GM23338 (cell line): ENCODE measurements around the gene AKT2. TPM values are rescaled to one million over a fixed set of nuclear protein-coding genes. Genes with fewer than 3 reads are reported as not detected.
A peak's percentile ranks its signal among the peaks of the same experiment; 100 is the strongest.

Experiments
- ATAC-seq: fragments of 200-7000 bp; cut with Tn5 transposase; 3 replicates; pipeline ENCODE4 v1.9.1; 2020
- DNase-seq: peaks from one replicate; pipeline ENCODE4 v3.0.0-alpha.2; 2015; ENCODE audit warnings: low spot score
- H2AFZ ChIP-seq: fragments of 200-600 bp; sonication (generic); 2 replicates; pipeline ENCODE4 v1.8.0; 2016; ENCODE audit warnings: antibody characterized with exemption, mild to moderate bottlenecking, moderate library complexity
- H3F3A ChIP-seq: fragments of 200-600 bp; sonication (generic); replicated peaks from 2 replicates; pipeline ENCODE4 v1.8.0; 2017; ENCODE audit warnings: antibody characterized with exemption, mixed run types, low read depth
- H3K27ac ChIP-seq: fragments of 200-600 bp; sonication (generic); 2 replicates; pipeline ENCODE4 v1.6.1; 2016; ENCODE audit warnings: low read depth
- H3K27me3 ChIP-seq: fragments of 200-600 bp; sonication (generic); 2 replicates; pipeline ENCODE4 v1.8.0; 2016; ENCODE audit warnings: mild to moderate bottlenecking, mixed run types, moderate library complexity; ENCODE audit not compliant: insufficient read depth
- H3K36me3 ChIP-seq: fragments of 200-600 bp; sonication (generic); 2 replicates; pipeline ENCODE4 v1.8.0; 2016; ENCODE audit warnings: mild to moderate bottlenecking; ENCODE audit not compliant: insufficient read depth
- H3K4me1 ChIP-seq: fragments of 200-600 bp; sonication (generic); 2 replicates; pipeline ENCODE4 v1.8.0; 2016; ENCODE audit warnings: mild to moderate bottlenecking, moderate library complexity; ENCODE audit not compliant: insufficient read depth
- H3K4me2 ChIP-seq: fragments of 200-600 bp; sonication (generic); 2 replicates; pipeline ENCODE4 v1.7.1; 2017; ENCODE audit warnings: mixed run types
- H3K4me3 ChIP-seq: fragments of 200-600 bp; sonication (generic); 2 replicates; pipeline ENCODE4 v1.6.1; 2016; ENCODE audit warnings: mixed run types
- H3K79me2 ChIP-seq: fragments of 200-600 bp; sonication (generic); replicated peaks from 2 replicates; pipeline ENCODE4 v1.8.0; 2017; ENCODE audit warnings: mild to moderate bottlenecking; ENCODE audit not compliant: insufficient read depth
- H3K9me2 ChIP-seq: fragments of 200-600 bp; sonication (generic); 2 replicates; pipeline ENCODE4 v1.8.0; 2017; ENCODE audit not compliant: insufficient read depth
- H4K20me1 ChIP-seq: fragments of 200-600 bp; sonication (generic); replicated peaks from 2 replicates; pipeline ENCODE4 v1.8.0; 2017; ENCODE audit warnings: mild to moderate bottlenecking; ENCODE audit not compliant: insufficient read depth
- H3K27ac Mint-ChIP-seq: 2 replicates; pipeline ENCODE4 v1.8.0; 2020; ENCODE audit warnings: inconsistent platforms, mild to moderate bottlenecking, moderate library complexity, mixed read lengths
- H3K27me3 Mint-ChIP-seq: 3 replicates; pipeline ENCODE4 v1.8.0; 2022; ENCODE audit warnings: low read depth, mild to moderate bottlenecking, moderate library complexity, mixed read lengths, inconsistent platforms; ENCODE audit not compliant: insufficient read depth, poor library complexity
- H3K36me3 Mint-ChIP-seq: 3 replicates; pipeline ENCODE4 v1.8.0; 2021; ENCODE audit warnings: low read depth, mild to moderate bottlenecking, inconsistent platforms, moderate library complexity, mixed read lengths
- H3K4me1 Mint-ChIP-seq: 3 replicates; pipeline ENCODE4 v1.8.0; 2020; ENCODE audit warnings: mild to moderate bottlenecking, inconsistent platforms, mixed read lengths
- H3K4me3 Mint-ChIP-seq: 3 replicates; pipeline ENCODE4 v1.8.0; 2021; ENCODE audit warnings: moderate library complexity, mild to moderate bottlenecking, inconsistent platforms, mixed read lengths
- H3K9me3 Mint-ChIP-seq: 3 replicates; pipeline ENCODE4 v1.8.0; 2020; ENCODE audit warnings: moderate library complexity, mild to moderate bottlenecking, inconsistent platforms, mixed read lengths
- CREB1 ChIP-seq: fragments of 250-450 bp; sonication (Bioruptor Pico); IDR thresholded peaks from 2 replicates; pipeline ENCODE4 v1.5.0; 2020; ENCODE audit warnings: low read depth, mild to moderate bottlenecking, moderate library complexity
- CTCF ChIP-seq, 2 experiments: fragments of 200-600 bp in 1 of 2; sonication (generic) in 1 of 2; conservative IDR thresholded peaks; 2 replicates each; pipeline versions ENCODE4 v1.5.1 to v1.6.1; 2016 to 2017; ENCODE audit warnings: antibody characterized with exemption in 2 of 2, low read depth in 2 of 2, mild to moderate bottlenecking in 2 of 2, moderate library complexity in 1 of 2
- EZH2 ChIP-seq: fragments of 200-600 bp; sonication (generic); IDR thresholded peaks from one replicate; pipeline ENCODE4 v1.8.0; 2017; ENCODE audit warnings: antibody characterized with exemption, mild to moderate bottlenecking, low read depth; ENCODE audit not compliant: unreplicated experiment
- JUNB ChIP-seq: IDR thresholded peaks from one replicate; pipeline ENCODE4 v1.6.1; 2016; ENCODE audit warnings: antibody characterized with exemption; ENCODE audit not compliant: unreplicated experiment
- NANOG ChIP-seq: IDR thresholded peaks from 2 replicates; pipeline ENCODE4 v1.6.1; 2016; ENCODE audit warnings: antibody characterized with exemption, borderline replicate concordance
- ZNF114 ChIP-seq: fragments of 250-450 bp; sonication (Bioruptor Pico); IDR thresholded peaks from 2 replicates; pipeline ENCODE4 v1.5.0; 2020; ENCODE audit warnings: mild to moderate bottlenecking, moderate library complexity
- ZNF331 ChIP-seq: fragments of 250-450 bp; sonication (Bioruptor Pico); IDR thresholded peaks from 2 replicates; pipeline ENCODE4 v1.5.0; 2020; ENCODE audit warnings: low read depth, mild to moderate bottlenecking, moderate library complexity
- ZNF462 ChIP-seq: fragments of 250-450 bp; sonication (Bioruptor Pico); IDR thresholded peaks from 2 replicates; pipeline ENCODE4 v1.5.0; 2020; ENCODE audit warnings: mild to moderate bottlenecking, moderate library complexity
- polyA plus RNA-seq: library from polyadenylated mRNA; unstranded; fragments of >200 nt; fragmentation: Nextera tagmentation; extraction: Ambion mirVana; gene quantifications from 2 replicates; pipeline ENCODE4 v1.2.1, GENCODE V29; 2016
- total RNA-seq: library from RNA; depleted of rRNA; stranded (reverse); fragments of >200 nt; shearing (Covaris generic); gene quantifications from 2 replicates; pipeline ENCODE4 v1.2.3, GENCODE V29; 2014
- TF ChIP-seq, protein P1 (sequence below): IDR thresholded peaks from 2 replicates; pipeline ENCODE4 v1.6.1; 2016; ENCODE audit warnings: antibody characterized with exemption

The AKT2 gene
- total and polyA plus RNA-seq, 2 experiments from 2014 or later = 17.6 to 123 TPM

- H2AFZ ChIP-seq = peak overlapping the region; percentile 83; the same call in 1 of the 2 replicates
- peak overlapping the region; percentile 84 for H3K4me2 ChIP-seq
- ATAC-seq = peak; percentile 73
- Mint-ChIP-seq H3K36me3 (peaks cover 4% of the 10 kb centered on the region), H3K27ac (no peak overlapping the region), H3K27me3 (peaks cover 34% of the 10 kb centered on the region), H3K9me3 (peaks cover 5% of the 10 kb centered on the region), H3K4me1 (peaks cover 9% of the 10 kb centered on the region), H3K4me3 (peak overlapping the region; percentile 58)
- H3K79me2 ChIP-seq = no peaks in the 10 kb centered on the region
- H3F3A ChIP-seq = 0 out of 2 replicates have a peak, but pooled peaks cover 9% of the 10 kb centered on the region
- 0 out of 2 replicates have a peak, but pooled peaks cover 3% of the 10 kb centered on the region for H4K20me1 ChIP-seq
- no peaks in the 10 kb centered on the region for H3K36me3 ChIP-seq
- peak; percentile 89 to 90 for TF ChIP-seq CTCF (conservative IDR thresholded peaks at IDR 0.05; ENCODE audit: low read depth in 2 of 2)
- no peak for TF ChIP-seq CREB1 (CRISPR knock-in tag)
- no peak overlapping the region for H3K27ac ChIP-seq
- no peaks in the 10 kb centered on the region; the same call in 1 of the 2 replicates for H3K4me1 ChIP-seq
- DNase-seq = peak; percentile 83
- peaks cover 11% of the 10 kb centered on the region; the same call in 1 of the 2 replicates for H3K27me3 ChIP-seq
- H3K4me3 ChIP-seq = peak overlapping the region; percentile 57
- H3K9me2 ChIP-seq = no peaks in the 10 kb centered on the region
Measured at GRCh38 chr19:40217027-40217810, 67.9 kb downstream of the AKT2 start.

DNA sequence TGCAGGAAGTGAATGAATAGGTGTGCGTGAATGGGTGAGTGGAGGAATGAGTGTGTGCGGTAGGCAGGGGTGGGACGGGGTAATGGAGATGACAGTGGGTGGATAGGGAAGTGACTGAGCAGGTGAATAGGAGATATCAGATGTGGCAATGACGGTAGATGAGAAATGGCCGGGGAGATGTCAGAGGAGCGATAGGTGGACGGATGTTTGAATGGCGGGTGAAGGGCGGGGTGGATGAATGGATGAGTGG lies 68.4 kb downstream of the AKT2 start:
- peaks cover 9% of the 10 kb centered on the region for H3K4me1 Mint-ChIP-seq
- H4K20me1 ChIP-seq = 0 out of 2 replicates have a peak, but pooled peaks cover 3% of the 10 kb centered on the region
- H3K27ac ChIP-seq = no peak overlapping the region
- H3K4me2 ChIP-seq = peak overlapping the region; percentile 84
- H3K4me3 ChIP-seq = peak overlapping the region; percentile 57
- no peaks in the 10 kb centered on the region for H3K36me3 Mint-ChIP-seq
- H3K79me2 ChIP-seq = no peaks in the 10 kb centered on the region
- H3K4me1 ChIP-seq = no peaks in the 10 kb centered on the region; the same call in 1 of the 2 replicates
- H3K27ac Mint-ChIP-seq = no peak overlapping the region
- DNase-seq (no peak), ATAC-seq (no peak)
- H3K9me2 ChIP-seq = no peaks in the 10 kb centered on the region
- no peak overlapping the region for H2AFZ ChIP-seq
- H3K36me3 ChIP-seq = no peaks in the 10 kb centered on the region
- peak overlapping the region; percentile 58 for H3K4me3 Mint-ChIP-seq
- H3K27me3 Mint-ChIP-seq = peaks cover 29% of the 10 kb centered on the region
- H3K9me3 Mint-ChIP-seq = no peaks in the 10 kb centered on the region; the same call in 2 of the 3 replicates
- 0 out of 2 replicates have a peak, but pooled peaks cover 9% of the 10 kb centered on the region for H3F3A ChIP-seq
- peaks cover 11% of the 10 kb centered on the region; the same call in 1 of the 2 replicates for H3K27me3 ChIP-seq
- no peak for TF ChIP-seq ZNF462 (CRISPR knock-in tag)
- TF ChIP-seq CREB1 (CRISPR knock-in tag) = no peak
- TF ChIP-seq JUNB = no peak
- no peak for TF ChIP-seq EZH2
- TF ChIP-seq ZNF114 (CRISPR knock-in tag) = no peak
- no peak for TF ChIP-seq ZNF331 (CRISPR knock-in tag)
- TF ChIP-seq, protein P1, sequence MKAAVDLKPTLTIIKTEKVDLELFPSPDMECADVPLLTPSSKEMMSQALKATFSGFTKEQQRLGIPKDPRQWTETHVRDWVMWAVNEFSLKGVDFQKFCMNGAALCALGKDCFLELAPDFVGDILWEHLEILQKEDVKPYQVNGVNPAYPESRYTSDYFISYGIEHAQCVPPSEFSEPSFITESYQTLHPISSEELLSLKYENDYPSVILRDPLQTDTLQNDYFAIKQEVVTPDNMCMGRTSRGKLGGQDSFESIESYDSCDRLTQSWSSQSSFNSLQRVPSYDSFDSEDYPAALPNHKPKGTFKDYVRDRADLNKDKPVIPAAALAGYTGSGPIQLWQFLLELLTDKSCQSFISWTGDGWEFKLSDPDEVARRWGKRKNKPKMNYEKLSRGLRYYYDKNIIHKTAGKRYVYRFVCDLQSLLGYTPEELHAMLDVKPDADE = no peak
- no peak for TF ChIP-seq CTCF (conservative IDR thresholded peaks at IDR 0.05; ENCODE audit: low read depth in 2 of 2)
- TF ChIP-seq NANOG = no peak
